Non-pigmented ciliary epithelial cell (primary cell): ENCODE data around the gene HS3ST5.
"Not testable (repeated sequence)": the region's sequence is repeated elsewhere in the genome, so short reads cannot be mapped to it uniquely, and the experiment has no call there.

ENCODE experiments used
- DNase-seq: peaks from one replicate; pipeline ENCODE4 v3.0.0-alpha.2; 2010; ENCODE audit warnings: low read depth

Gene HS3ST5

GRCh38 chr6:114151064-114151690 is 191.6 kb downstream of the HS3ST5 start:
- no peak for DNase-seq

DNA sequence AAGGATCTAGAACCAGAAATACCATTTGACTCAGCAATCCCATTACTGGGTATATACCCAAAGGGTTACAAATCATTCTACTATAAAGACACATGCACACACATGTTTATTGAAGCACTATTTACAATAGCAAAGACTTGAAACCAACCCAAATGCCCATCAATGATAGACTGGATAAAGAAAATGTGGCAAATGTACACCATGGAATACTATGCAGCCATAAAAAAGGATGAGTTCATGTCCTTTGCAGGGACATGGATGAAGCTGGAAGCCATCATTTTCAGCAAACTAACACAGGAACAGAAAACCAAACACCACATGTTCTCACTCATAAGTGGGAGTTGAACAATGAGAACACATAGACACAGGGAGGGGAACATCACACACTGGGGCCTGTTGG is 193.6 kb downstream of the HS3ST5 start:
- DNase-seq: not testable (repeated sequence)

DNA sequence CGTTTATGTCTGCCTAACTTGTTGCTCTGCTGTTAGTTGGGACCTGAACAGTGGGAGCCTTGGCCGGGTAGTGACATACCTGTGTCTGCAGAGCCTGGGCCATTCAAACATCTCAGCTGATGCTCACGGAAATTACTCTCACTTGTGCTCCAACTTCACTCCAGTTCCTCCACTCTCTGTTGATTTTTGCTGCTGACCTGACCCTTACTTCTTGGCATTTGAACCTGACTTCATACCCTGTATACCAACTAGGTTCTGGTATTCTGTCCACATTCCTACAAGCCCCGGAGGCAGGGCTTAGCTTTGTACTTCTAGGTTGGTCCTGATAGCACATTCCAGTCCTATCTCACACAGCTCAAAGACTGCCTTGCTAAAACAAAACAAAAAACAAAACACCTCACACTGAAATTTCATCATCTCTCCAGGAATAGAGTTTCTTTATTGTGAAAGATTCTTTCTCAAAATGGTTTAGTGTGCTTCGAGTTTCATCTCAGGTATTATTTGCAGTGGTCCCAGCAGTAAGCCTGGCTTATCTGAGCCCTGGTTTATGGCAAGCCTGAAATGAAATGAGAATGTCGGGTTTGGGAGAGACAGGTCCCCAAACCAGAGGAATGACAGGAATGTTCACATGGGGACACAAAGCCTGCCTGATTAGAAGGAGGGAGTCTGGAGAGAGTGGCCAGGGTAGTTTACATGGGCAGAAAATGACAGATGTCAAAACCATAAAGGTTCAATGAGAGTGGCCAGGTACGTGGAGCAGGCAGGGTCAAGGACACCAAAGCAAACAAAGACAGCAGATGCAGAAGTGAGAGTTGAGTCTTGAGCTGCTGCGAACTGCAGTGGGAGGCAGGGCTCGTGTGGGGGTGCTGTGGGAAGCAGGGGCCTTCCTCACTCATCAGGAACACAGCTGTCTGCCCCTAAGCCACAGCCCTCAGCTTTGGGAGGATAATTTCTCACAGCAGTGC is 197.7 kb downstream of the HS3ST5 start:
- DNase-seq: no peak

DNA sequence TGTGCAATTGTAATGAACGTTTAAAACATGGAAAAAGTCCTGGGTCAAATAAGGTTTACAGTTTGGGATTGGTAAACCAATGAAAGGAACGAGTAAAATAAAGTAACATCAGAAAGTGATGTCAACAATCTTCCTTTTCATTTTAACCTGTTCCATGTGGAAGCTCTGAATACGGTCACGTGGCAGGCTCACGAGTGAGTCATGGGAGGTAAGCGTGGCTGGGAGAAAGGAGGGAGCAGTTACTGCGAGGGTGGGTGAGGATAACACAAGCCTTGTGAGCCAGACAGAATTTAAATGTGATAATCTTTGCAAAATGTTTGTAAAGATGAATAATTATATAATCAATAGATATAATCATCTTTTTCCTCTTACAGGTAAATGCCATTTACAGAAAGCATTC is 200.6 kb downstream of the HS3ST5 start:
- no peak for DNase-seq

DNA sequence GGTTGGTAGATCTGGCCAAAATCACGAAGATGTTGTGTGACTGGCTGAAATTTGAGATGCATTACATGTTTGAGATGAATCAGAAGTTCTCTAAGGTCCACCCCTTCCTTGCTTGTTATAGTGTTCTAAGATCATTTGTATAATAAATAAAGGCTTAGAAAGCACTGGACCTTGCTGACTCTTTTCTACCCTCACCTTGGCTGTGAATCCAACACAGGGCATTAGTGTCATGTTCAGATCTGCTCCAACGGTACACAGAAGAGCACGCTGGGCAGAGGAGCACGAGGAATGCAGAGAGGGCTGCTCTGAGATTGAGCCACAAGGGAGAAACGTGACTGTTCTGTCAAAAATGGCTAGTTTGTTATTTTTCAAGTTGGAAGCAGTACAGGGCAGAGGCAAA is 202.4 kb downstream of the HS3ST5 start:
- no peak for DNase-seq

DNA sequence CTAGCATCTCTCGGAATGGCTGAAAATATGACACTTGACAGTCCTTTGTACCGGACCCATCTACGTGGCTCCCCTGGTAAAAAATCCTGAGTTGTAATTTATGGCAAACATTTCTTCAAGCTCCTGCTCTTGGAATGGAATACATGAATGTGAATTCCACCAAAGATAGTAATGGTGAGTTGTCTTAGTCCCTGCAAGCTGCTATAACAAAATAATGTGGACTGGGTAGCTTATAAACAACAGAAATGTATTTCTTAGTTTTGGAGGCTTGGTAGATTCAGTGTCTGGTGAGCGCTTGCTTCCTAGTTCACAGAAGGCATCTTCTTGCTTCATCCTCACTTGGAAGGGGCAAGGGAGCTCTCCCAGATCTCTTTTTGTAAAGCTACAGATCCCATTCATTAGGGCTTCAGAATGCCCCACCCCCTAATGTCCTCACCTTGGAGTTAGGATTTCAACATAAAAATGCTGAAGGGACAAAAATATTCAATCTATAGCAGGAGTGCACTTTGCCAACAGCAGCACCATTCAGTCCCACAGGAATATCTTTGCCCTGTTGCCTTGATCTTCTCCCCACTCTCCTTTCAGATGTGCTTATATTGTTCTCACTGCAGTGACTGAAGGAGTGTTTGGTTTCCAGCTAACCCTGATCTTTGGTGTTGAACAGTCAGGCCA is 204.1 kb downstream of the HS3ST5 start:
- no peak for DNase-seq

GRCh38 chr6:114135363-114135971 is 207.4 kb downstream of the HS3ST5 start:
- no peak for DNase-seq

- DNase-seq: no peak
Measured at GRCh38 chr6:114133816-114134215, 209.0 kb downstream of the HS3ST5 start.

GRCh38 chr6:114131945-114132344 is 210.9 kb downstream of the HS3ST5 start:
- no peak for DNase-seq

DNA sequence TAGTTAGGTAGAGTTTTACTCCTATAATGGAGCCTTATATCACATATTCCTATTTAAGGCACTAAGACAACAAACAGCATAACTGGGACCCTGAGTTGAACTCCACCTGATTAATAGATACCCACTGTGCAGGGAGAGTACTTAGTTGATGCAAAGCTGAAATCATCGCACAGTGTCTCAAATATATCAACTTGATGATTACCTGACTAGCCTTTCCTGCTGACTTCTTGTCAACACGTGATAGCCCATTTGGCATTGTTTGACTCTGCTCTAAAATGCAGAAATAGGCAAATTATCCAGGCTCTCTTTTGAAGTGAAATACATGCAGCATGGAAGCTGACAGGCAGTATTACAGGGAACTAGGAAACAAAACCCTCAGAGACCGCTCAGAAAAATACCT is 217.2 kb downstream of the HS3ST5 start:
- DNase-seq: no peak

DNA sequence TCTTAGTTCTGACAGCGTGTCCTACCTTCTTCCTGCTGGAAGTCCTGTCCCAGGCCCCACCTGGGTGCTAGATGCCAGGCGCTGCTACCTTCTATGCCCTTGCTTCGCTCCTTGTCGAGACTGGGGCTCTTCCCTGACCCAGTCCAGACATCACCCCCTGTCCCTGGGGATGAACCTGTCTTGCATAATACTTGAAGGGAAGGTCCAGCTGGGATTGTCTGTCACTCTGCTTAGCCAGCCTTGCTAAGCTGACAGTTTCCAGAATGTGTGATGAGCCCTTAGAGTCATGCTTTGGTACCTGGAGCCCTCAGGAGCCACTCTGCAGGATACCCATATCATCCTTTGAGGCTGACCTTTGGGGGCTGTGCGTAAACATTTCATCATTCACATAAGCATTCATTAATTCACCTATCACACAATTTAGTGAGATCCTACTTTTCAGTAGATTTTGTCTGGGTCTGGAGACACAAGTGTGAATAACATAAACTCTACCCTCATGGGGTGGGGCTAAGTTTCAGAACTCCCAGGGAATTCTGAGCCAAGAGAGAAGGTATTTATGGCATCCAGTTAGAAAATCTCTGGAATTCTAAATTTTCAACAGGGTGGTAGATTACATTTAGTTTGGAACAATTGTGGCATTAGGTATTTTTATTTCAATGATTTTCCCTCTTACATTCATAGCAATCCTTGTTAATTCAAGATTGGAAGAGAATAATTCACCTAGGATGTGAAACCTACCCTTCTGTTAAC is 220.7 kb downstream of the HS3ST5 start:
- DNase-seq: no peak

- no peak for DNase-seq
Measured at GRCh38 chr6:114119056-114119455, 223.8 kb downstream of the HS3ST5 start.

GRCh38 chr6:114115652-114116051 is 227.2 kb downstream of the HS3ST5 start:
- no peak for DNase-seq

DNA sequence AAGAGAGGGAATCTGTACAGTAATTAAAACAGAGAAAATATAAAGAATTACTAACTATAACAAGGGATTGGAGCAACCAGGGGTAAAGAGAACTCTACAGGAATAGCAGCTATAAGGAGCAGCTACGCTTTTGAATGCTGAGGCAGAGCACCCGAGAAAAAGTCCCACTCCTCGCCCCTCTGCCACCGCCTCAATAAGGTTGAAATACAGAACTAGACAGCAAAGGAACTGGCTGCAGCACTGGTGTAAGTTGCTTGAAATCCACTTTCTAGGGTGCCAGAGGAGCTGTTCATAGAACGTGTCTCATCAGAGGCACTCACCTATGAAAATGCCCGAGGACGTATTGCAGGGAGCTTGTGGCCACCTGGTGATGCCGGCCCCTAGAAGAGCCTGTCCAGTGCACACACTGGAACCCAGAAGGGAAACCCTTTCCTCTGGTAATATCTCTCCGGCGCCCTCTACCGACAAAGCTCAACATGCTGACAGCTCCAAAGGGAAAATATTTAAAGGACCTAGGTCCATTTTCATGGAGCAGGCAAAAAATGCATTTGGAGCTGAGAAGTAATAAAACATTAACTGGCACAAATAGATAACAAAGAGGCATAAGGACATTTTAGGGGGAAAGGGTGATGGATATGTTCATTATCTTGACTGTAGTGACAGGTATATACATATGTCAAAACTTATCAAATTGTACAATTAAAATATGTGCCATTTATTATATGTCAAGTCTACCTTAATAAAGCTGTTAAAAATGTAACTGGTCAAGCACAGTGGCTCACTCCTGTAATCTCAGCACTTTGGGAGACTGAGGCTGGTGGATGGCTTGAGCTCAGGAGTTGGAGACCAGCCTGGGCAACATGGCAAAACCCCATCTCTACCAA is 234.5 kb downstream of the HS3ST5 start:
- DNase-seq: peak; percentile 27

GRCh38 chr6:114106020-114106419 is 236.8 kb downstream of the HS3ST5 start:
- DNase-seq: no peak

- DNase-seq: no peak
Measured at GRCh38 chr6:114101255-114101654, 241.6 kb downstream of the HS3ST5 start.

DNA sequence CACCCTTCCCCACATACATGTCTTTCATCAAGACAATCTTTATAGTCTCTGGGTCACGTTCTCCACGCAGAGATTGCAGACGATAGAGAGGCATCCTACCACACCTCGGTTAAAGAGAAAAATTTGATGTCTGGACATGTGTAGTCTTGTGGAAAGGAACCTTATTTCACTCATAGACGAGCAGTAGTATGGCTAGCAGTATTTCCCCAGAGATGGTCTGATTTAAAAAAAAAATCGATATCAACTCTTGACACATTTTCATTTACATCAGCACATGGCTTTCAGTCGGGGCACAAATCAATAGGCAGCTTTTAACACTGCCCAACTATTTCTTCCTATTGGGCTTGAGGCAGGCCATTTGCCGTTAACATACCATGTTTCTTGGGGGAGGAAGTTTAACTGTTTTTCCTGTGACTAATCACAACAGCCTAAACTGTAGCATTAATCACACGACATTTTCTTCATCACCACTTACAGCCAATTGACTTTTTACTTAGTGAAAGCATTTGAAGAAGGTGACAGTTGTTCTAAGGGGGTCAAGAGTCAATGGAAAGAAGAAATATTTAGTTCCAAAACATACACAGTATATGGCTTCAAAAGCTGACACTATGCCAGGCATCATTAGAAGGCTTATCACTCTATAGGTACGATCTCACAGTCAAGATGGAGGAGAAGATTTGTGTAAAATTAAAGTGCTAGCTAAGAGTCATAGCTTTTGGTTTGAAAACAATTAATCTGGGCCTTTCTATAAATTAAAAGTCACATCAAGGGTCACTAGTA is 242.4 kb downstream of the HS3ST5 start:
- no peak for DNase-seq

- no peak for DNase-seq
Measured at GRCh38 chr6:114096561-114097172, 246.2 kb downstream of the HS3ST5 start.

GRCh38 chr6:114092943-114093342 is 249.9 kb downstream of the HS3ST5 start:
- no peak for DNase-seq
